H1 (cell line): ENCODE measurements around the gene SEC62. TPM values are rescaled to one million over a fixed set of nuclear protein-coding genes. Genes with fewer than 3 reads are reported as not detected.

ENCODE experiments used
- CTCF ChIA-PET: fragments of 300-600 bp; sonication (Branson Sonifier 250); formaldehyde crosslinking; loops from one replicate; lab custom pipeline; 2021; ENCODE audit not compliant: partially characterized antibody; lab: Charles Lee
- POLR2A ChIA-PET: fragments of 300-600 bp; sonication (Branson Sonifier 250); formaldehyde crosslinking; loops from one replicate; lab custom pipeline; 2021; ENCODE audit warnings: inconsistent platforms; ENCODE audit not compliant: partially characterized antibody; lab: Charles Lee
- DNase-seq, 2 experiments: peaks; one replicate each; pipeline versions ENCODE4 v3.0.0 to v3.0.0-alpha.2; 2010 to 2022; ENCODE audit warnings: low spot score in 2 of 2, low read depth in 1 of 2, mixed read lengths in 1 of 2
- FAIRE-seq: peaks from 2 replicates; lab custom pipeline; 2011; peaks lifted over from hg19 to GRCh38; lab: Jason Lieb, UNC
- H2AFZ ChIP-seq: 2 replicates; pipeline ENCODE4 v1.8.1; 2012; ENCODE audit warnings: low read length, inconsistent platforms
- H2AK5ac ChIP-seq: 2 replicates; pipeline ENCODE4 v1.6.1; 2013; ENCODE audit warnings: low read depth, low read length
- H2BK120ac ChIP-seq: replicated peaks from 2 replicates; pipeline ENCODE3; 2013; ENCODE audit warnings: low read depth, low read length, inconsistent platforms
- H2BK12ac ChIP-seq: 2 replicates; pipeline ENCODE4 v1.6.1; 2013; ENCODE audit warnings: low read depth, low read length
- H2BK15ac ChIP-seq: 2 replicates; pipeline ENCODE4 v1.6.1; 2013; ENCODE audit warnings: low read length
- H2BK20ac ChIP-seq: 2 replicates; pipeline ENCODE4 v1.6.1; 2013; ENCODE audit warnings: low read length
- H2BK5ac ChIP-seq: 2 replicates; pipeline ENCODE4 v1.6.1; 2013; ENCODE audit warnings: low read depth, low read length
- H3K14ac ChIP-seq: 2 replicates; pipeline ENCODE4 v1.6.1; 2013; ENCODE audit warnings: inconsistent platforms; ENCODE audit not compliant: insufficient read length
- H3K18ac ChIP-seq: 2 replicates; pipeline ENCODE4 v1.6.1; 2013; ENCODE audit warnings: low read length; ENCODE audit errors: extremely low read depth
- H3K23ac ChIP-seq: 2 replicates; pipeline ENCODE4 v1.6.1; 2013; ENCODE audit warnings: inconsistent platforms; ENCODE audit not compliant: insufficient read length
- H3K23me2 ChIP-seq: 2 replicates; pipeline ENCODE4 v1.6.1; 2013; ENCODE audit warnings: low read depth, low read length
- H3K27ac ChIP-seq: 2 replicates; pipeline ENCODE4 v1.6.1; 2011; ENCODE audit warnings: low read depth, low read length, inconsistent platforms
- H3K27me3 ChIP-seq, 4 experiments: replicated peaks in 1 of 4; 1 replicate in 1 of 4; 2 replicates in 3 of 4; pipeline versions ENCODE4 v1.6.1 to v1.8.1; 2011 to 2013; ENCODE audit warnings: low read length in 3 of 4, mild to moderate bottlenecking in 3 of 4, inconsistent platforms in 2 of 4, mixed read lengths in 2 of 4, moderate library complexity in 1 of 4; ENCODE audit not compliant: control insufficient read depth in 3 of 4, insufficient read depth in 3 of 4; ENCODE audit errors: extremely low read depth in 1 of 4
- H3K36me3 ChIP-seq, 4 experiments: 2 replicates each; pipeline versions ENCODE4 v1.6.1 to v1.8.1; 2011 to 2013; ENCODE audit warnings: mild to moderate bottlenecking in 4 of 4, low read length in 3 of 4, moderate library complexity in 2 of 4, control low read depth in 1 of 4, inconsistent platforms in 1 of 4; ENCODE audit not compliant: insufficient read depth in 4 of 4, control insufficient read depth in 2 of 4
- H3K4ac ChIP-seq: replicated peaks from 2 replicates; pipeline ENCODE3; 2013; ENCODE audit warnings: low read length, low read depth, mixed read lengths, inconsistent platforms; ENCODE audit not compliant: insufficient read length
- H3K4me1 ChIP-seq, 4 experiments: replicated peaks in 1 of 4; 1 replicate in 1 of 4; 2 replicates in 3 of 4; pipeline versions ENCODE4 v1.6.1 to v1.8.1; 2011 to 2013; ENCODE audit warnings: low read length in 3 of 4, inconsistent platforms in 2 of 4, mixed read lengths in 1 of 4; ENCODE audit not compliant: insufficient read depth in 4 of 4, control insufficient read depth in 3 of 4
- H3K4me2 ChIP-seq, 2 experiments: 2 replicates each; pipeline versions ENCODE4 v1.6.1 to v1.8.1; 2011 to 2013; ENCODE audit warnings: low read depth in 2 of 2, low read length in 2 of 2, control low read depth in 1 of 2, inconsistent platforms in 1 of 2, mild to moderate bottlenecking in 1 of 2; ENCODE audit not compliant: insufficient read depth in 1 of 2
- H3K4me3 ChIP-seq, 4 experiments: fragments of 200-600, 300-600 bp in 1 of 4; sonication (generic), shearing (Covaris generic), sonication (Bioruptor Twin) in 1 of 4; 2 replicates each; pipeline versions ENCODE4 v1.5.1 to v1.8.1; 2011 to 2016; ENCODE audit warnings: low read length in 4 of 4, low read depth in 3 of 4, control low read depth in 2 of 4, inconsistent platforms in 2 of 4, mild to moderate bottlenecking in 2 of 4, mixed read lengths in 1 of 4, moderate library complexity in 1 of 4; ENCODE audit not compliant: insufficient read depth in 2 of 4; ENCODE audit errors: extremely low read depth in 1 of 4
- H3K56ac ChIP-seq: replicated peaks from 2 replicates; pipeline ENCODE3; 2013; ENCODE audit warnings: low read depth, mild to moderate bottlenecking, mixed read lengths, low read length, inconsistent platforms; ENCODE audit not compliant: insufficient read length
- H3K79me1 ChIP-seq: 2 replicates; pipeline ENCODE4 v1.6.1; 2013; ENCODE audit warnings: low read depth, low read length, control low read depth
- H3K79me2 ChIP-seq, 2 experiments: 2 replicates each; pipeline versions ENCODE4 v1.6.1 to v1.8.1; 2012 to 2013; ENCODE audit warnings: low read length in 2 of 2, mild to moderate bottlenecking in 2 of 2, inconsistent platforms in 1 of 2; ENCODE audit not compliant: insufficient read depth in 2 of 2, control insufficient read depth in 1 of 2
- H3K9ac ChIP-seq, 4 experiments: replicated peaks in 1 of 4; 1 replicate in 1 of 4; 2 replicates in 3 of 4; pipeline versions ENCODE4 v1.6.1 to v1.8.1; 2011 to 2013; ENCODE audit warnings: low read depth in 3 of 4, low read length in 3 of 4, control low read depth in 2 of 4, mild to moderate bottlenecking in 2 of 4, moderate library complexity in 2 of 4, inconsistent platforms in 1 of 4; ENCODE audit errors: extremely low read depth in 1 of 4
- H3K9me3 ChIP-seq, 2 experiments: 2 replicates each; pipeline versions ENCODE4 v1.6.1 to v1.8.1; 2012 to 2013; ENCODE audit warnings: mild to moderate bottlenecking in 2 of 2, moderate library complexity in 2 of 2, control low read depth in 1 of 2, inconsistent platforms in 1 of 2, low read depth in 1 of 2, low read length in 1 of 2, mixed read lengths in 1 of 2; ENCODE audit not compliant: insufficient read depth in 2 of 2
- H4K20me1 ChIP-seq, 2 experiments: replicated peaks in 1 of 2; 2 replicates each; pipeline versions ENCODE3 to v1.8.1; 2011 to 2013; ENCODE audit warnings: inconsistent platforms in 2 of 2, low read length in 2 of 2, mild to moderate bottlenecking in 1 of 2; ENCODE audit not compliant: insufficient read depth in 2 of 2, control insufficient read depth in 1 of 2
- H4K5ac ChIP-seq: 2 replicates; pipeline ENCODE4 v1.6.1; 2013; ENCODE audit warnings: low read length, low read depth, mixed read lengths, inconsistent platforms; ENCODE audit not compliant: insufficient read length
- H4K8ac ChIP-seq: 2 replicates; pipeline ENCODE4 v1.8.0; 2013; ENCODE audit warnings: mild to moderate bottlenecking, moderate library complexity, low read length, inconsistent platforms; ENCODE audit not compliant: insufficient read depth; ENCODE audit errors: extremely low read depth
- H4K91ac ChIP-seq: replicated peaks from 2 replicates; pipeline ENCODE3; 2013; ENCODE audit warnings: low read length, mixed read lengths, inconsistent platforms; ENCODE audit not compliant: insufficient read length
- HDAC2 ChIP-seq, 2 experiments: fragments of 300-600 bp in 1 of 2; sonication (generic) in 1 of 2; IDR thresholded peaks; 2 replicates each; pipeline ENCODE4 v1.6.1; 2011 to 2012; ENCODE audit warnings: low read depth in 2 of 2, low read length in 2 of 2, mild to moderate bottlenecking in 2 of 2, moderate library complexity in 2 of 2, borderline replicate concordance in 1 of 2, inconsistent platforms in 1 of 2
- JUN ChIP-seq: IDR thresholded peaks from 2 replicates; pipeline ENCODE4 v1.6.1; 2011; ENCODE audit warnings: low read depth, mild to moderate bottlenecking, improper control_type of control experiment, low read length
- RNF2 ChIP-seq: fragments of 200-900, 300-1000 bp; sonication (generic); IDR thresholded peaks from 2 replicates; pipeline ENCODE4 v1.7.1; 2016; ENCODE audit warnings: borderline replicate concordance, low read depth, mild to moderate bottlenecking, antibody characterized with exemption, low read length; ENCODE audit not compliant: poor library complexity, severe bottlenecking; ENCODE audit errors: missing control alignments
- WGBS, 2 experiments: shearing (Covaris generic) in 1 of 2; methylation state at CpG; one replicate each; pipeline versions ENCODE4 v1.1.6 to v1.1.7; 2013 to 2015; ENCODE audit warnings: low lambda C conversion rate in 2 of 2, mixed read lengths in 2 of 2, inconsistent platforms in 1 of 2, low coverage in 1 of 2, missing lambda C conversion rate in 1 of 2; ENCODE audit not compliant: insufficient replicate concordance in 2 of 2, insufficient coverage in 1 of 2, insufficient read length in 1 of 2; ENCODE audit errors: extremely low coverage in 1 of 2, missing lambda C conversion rate in 1 of 2; 5-methylcytosine and 5-hydroxymethylcytosine counted together
- polyA plus RNA-seq, 7 experiments: library from polyadenylated mRNA; depleted of rRNA in 3 of 7; stranded (reverse) in 5 of 7; unstranded in 2 of 7; fragments of >200 nt in 5 of 7; fragments of 200-250 nt in 2 of 7; gene quantifications; 1 replicate in 5 of 7; 2 replicates in 1 of 7; 4 replicates in 1 of 7; pipeline versions ENCODE4 v1.2.1 to v1.2.3, GENCODE V29; 2011 to 2013; ENCODE audit warnings: missing spikeins in 2 of 7, mixed read lengths in 2 of 7
- total RNA-seq: library from RNA; stranded (reverse); fragmentation: NEBNext Ultra II Directional; extraction: Animal tissue kit (Norgen Biotek cat#: 25700); gene quantifications from 2 replicates; pipeline ENCODE4 v1.2.1, GENCODE V29; 2021

The SEC62 gene
- total and polyA plus RNA-seq, 2 of the 8 experiments (the other 6 are each of a cell fraction or from before 2014, with no cell fraction given), result 67.8 to 113 TPM

GRCh38 chr3:170022336-170022735 lies 55.7 kb downstream of the SEC62 start:
- Histone ChIP-seq H3K79me1 (no peaks in the 10 kb centered on the region), H2BK12ac (no peak overlapping the region), H3K23ac (no peak overlapping the region), H3K4ac (no peak overlapping the region), H2BK15ac (no peak overlapping the region), H3K36me3 (no peaks in the 10 kb centered on the region), H3K14ac (no peak overlapping the region), H3K18ac (no peak overlapping the region), H2BK5ac (no peak overlapping the region), H3K27ac (no peak overlapping the region), H3K9me3 (no peaks in the 10 kb centered on the region), H2BK20ac (no peak overlapping the region), H2AK5ac (no peak overlapping the region), H4K8ac (no peak overlapping the region), H3K23me2 (no peaks in the 10 kb centered on the region), H3K79me2 (no peaks in the 10 kb centered on the region), H3K27me3 (no peaks in the 10 kb centered on the region), H4K5ac (no peak overlapping the region), H3K56ac (no peak overlapping the region), H2AFZ (no peak overlapping the region), H3K4me2 (no peak overlapping the region), H4K91ac (no peak overlapping the region), H2BK120ac (no peak overlapping the region), H3K4me1 (no peaks in the 10 kb centered on the region), H3K9ac (no peak overlapping the region), H3K4me3 (no peak overlapping the region), H4K20me1 (no peaks in the 10 kb centered on the region)
- WGBS, 2 experiments, result 96% methylated on average over 4 of the region's 4 CpGs; no CpG with 5 or more reads in 1 of the 2 experiments
- DNase-seq, result no peak
- FAIRE-seq, result no peak
- POLR2A ChIA-PET, result no interaction called here
- CTCF ChIA-PET, result interaction anchor here (0.9 to 5.1 kb wide), 15 partner anchors 11 to 199 kb away, joined by 3 to 42 read pairs (median 4); no protein-coding TSS in a partner anchor
- TF ChIP-seq RNF2 (no peak), JUN (no peak), HDAC2 (IDR thresholded peaks at IDR 0.05; ENCODE audit: borderline replicate concordance in 1 of 2, low read depth in 2 of 2, low read length in 2 of 2) (no peak)
